H1 (cell line): ENCODE data around the gene PREX1. TPM values are rescaled to one million over a fixed set of nuclear protein-coding genes. Genes with fewer than 3 reads are reported as not detected.
A peak's percentile ranks its signal among the peaks of the same experiment; 100 is the strongest.

ENCODE experiments used
- CTCF ChIA-PET: fragments of 300-600 bp; sonication (Branson Sonifier 250); formaldehyde crosslinking; loops from one replicate; lab custom pipeline; 2021; ENCODE audit not compliant: partially characterized antibody; lab: Charles Lee
- POLR2A ChIA-PET: fragments of 300-600 bp; sonication (Branson Sonifier 250); formaldehyde crosslinking; loops from one replicate; lab custom pipeline; 2021; ENCODE audit warnings: inconsistent platforms; ENCODE audit not compliant: partially characterized antibody; lab: Charles Lee
- DNase-seq, 2 experiments: peaks; one replicate each; pipeline versions ENCODE4 v3.0.0 to v3.0.0-alpha.2; 2010 to 2022; ENCODE audit warnings: low spot score in 2 of 2, low read depth in 1 of 2, mixed read lengths in 1 of 2
- FAIRE-seq: peaks from 2 replicates; lab custom pipeline; 2011; peaks lifted over from hg19 to GRCh38; lab: Jason Lieb, UNC
- H2AFZ ChIP-seq: 2 replicates; pipeline ENCODE4 v1.8.1; 2012; ENCODE audit warnings: low read length, inconsistent platforms
- H2AK5ac ChIP-seq: 2 replicates; pipeline ENCODE4 v1.6.1; 2013; ENCODE audit warnings: low read depth, low read length
- H2BK120ac ChIP-seq: replicated peaks from 2 replicates; pipeline ENCODE3; 2013; ENCODE audit warnings: low read depth, low read length, inconsistent platforms
- H2BK12ac ChIP-seq: 2 replicates; pipeline ENCODE4 v1.6.1; 2013; ENCODE audit warnings: low read depth, low read length
- H2BK15ac ChIP-seq: 2 replicates; pipeline ENCODE4 v1.6.1; 2013; ENCODE audit warnings: low read length
- H2BK20ac ChIP-seq: 2 replicates; pipeline ENCODE4 v1.6.1; 2013; ENCODE audit warnings: low read length
- H2BK5ac ChIP-seq: 2 replicates; pipeline ENCODE4 v1.6.1; 2013; ENCODE audit warnings: low read depth, low read length
- H3K14ac ChIP-seq: 2 replicates; pipeline ENCODE4 v1.6.1; 2013; ENCODE audit warnings: inconsistent platforms; ENCODE audit not compliant: insufficient read length
- H3K18ac ChIP-seq: 2 replicates; pipeline ENCODE4 v1.6.1; 2013; ENCODE audit warnings: low read length; ENCODE audit errors: extremely low read depth
- H3K23ac ChIP-seq: 2 replicates; pipeline ENCODE4 v1.6.1; 2013; ENCODE audit warnings: inconsistent platforms; ENCODE audit not compliant: insufficient read length
- H3K23me2 ChIP-seq: 2 replicates; pipeline ENCODE4 v1.6.1; 2013; ENCODE audit warnings: low read depth, low read length
- H3K27ac ChIP-seq: 2 replicates; pipeline ENCODE4 v1.6.1; 2011; ENCODE audit warnings: low read depth, low read length, inconsistent platforms
- H3K27me3 ChIP-seq, 4 experiments: replicated peaks in 1 of 4; 1 replicate in 1 of 4; 2 replicates in 3 of 4; pipeline versions ENCODE4 v1.6.1 to v1.8.1; 2011 to 2013; ENCODE audit warnings: low read length in 3 of 4, mild to moderate bottlenecking in 3 of 4, inconsistent platforms in 2 of 4, mixed read lengths in 2 of 4, moderate library complexity in 1 of 4; ENCODE audit not compliant: control insufficient read depth in 3 of 4, insufficient read depth in 3 of 4; ENCODE audit errors: extremely low read depth in 1 of 4
- H3K36me3 ChIP-seq, 4 experiments: 2 replicates each; pipeline versions ENCODE4 v1.6.1 to v1.8.1; 2011 to 2013; ENCODE audit warnings: mild to moderate bottlenecking in 4 of 4, low read length in 3 of 4, moderate library complexity in 2 of 4, control low read depth in 1 of 4, inconsistent platforms in 1 of 4; ENCODE audit not compliant: insufficient read depth in 4 of 4, control insufficient read depth in 2 of 4
- H3K4ac ChIP-seq: replicated peaks from 2 replicates; pipeline ENCODE3; 2013; ENCODE audit warnings: low read length, low read depth, mixed read lengths, inconsistent platforms; ENCODE audit not compliant: insufficient read length
- H3K4me1 ChIP-seq, 4 experiments: replicated peaks in 1 of 4; 1 replicate in 1 of 4; 2 replicates in 3 of 4; pipeline versions ENCODE4 v1.6.1 to v1.8.1; 2011 to 2013; ENCODE audit warnings: low read length in 3 of 4, inconsistent platforms in 2 of 4, mixed read lengths in 1 of 4; ENCODE audit not compliant: insufficient read depth in 4 of 4, control insufficient read depth in 3 of 4
- H3K4me2 ChIP-seq, 2 experiments: 2 replicates each; pipeline versions ENCODE4 v1.6.1 to v1.8.1; 2011 to 2013; ENCODE audit warnings: low read depth in 2 of 2, low read length in 2 of 2, control low read depth in 1 of 2, inconsistent platforms in 1 of 2, mild to moderate bottlenecking in 1 of 2; ENCODE audit not compliant: insufficient read depth in 1 of 2
- H3K4me3 ChIP-seq, 4 experiments: fragments of 200-600, 300-600 bp in 1 of 4; sonication (generic), shearing (Covaris generic), sonication (Bioruptor Twin) in 1 of 4; 2 replicates each; pipeline versions ENCODE4 v1.5.1 to v1.8.1; 2011 to 2016; ENCODE audit warnings: low read length in 4 of 4, low read depth in 3 of 4, control low read depth in 2 of 4, inconsistent platforms in 2 of 4, mild to moderate bottlenecking in 2 of 4, mixed read lengths in 1 of 4, moderate library complexity in 1 of 4; ENCODE audit not compliant: insufficient read depth in 2 of 4; ENCODE audit errors: extremely low read depth in 1 of 4
- H3K56ac ChIP-seq: replicated peaks from 2 replicates; pipeline ENCODE3; 2013; ENCODE audit warnings: low read depth, mild to moderate bottlenecking, mixed read lengths, low read length, inconsistent platforms; ENCODE audit not compliant: insufficient read length
- H3K79me1 ChIP-seq: 2 replicates; pipeline ENCODE4 v1.6.1; 2013; ENCODE audit warnings: low read depth, low read length, control low read depth
- H3K79me2 ChIP-seq, 2 experiments: 2 replicates each; pipeline versions ENCODE4 v1.6.1 to v1.8.1; 2012 to 2013; ENCODE audit warnings: low read length in 2 of 2, mild to moderate bottlenecking in 2 of 2, inconsistent platforms in 1 of 2; ENCODE audit not compliant: insufficient read depth in 2 of 2, control insufficient read depth in 1 of 2
- H3K9ac ChIP-seq, 4 experiments: replicated peaks in 1 of 4; 1 replicate in 1 of 4; 2 replicates in 3 of 4; pipeline versions ENCODE4 v1.6.1 to v1.8.1; 2011 to 2013; ENCODE audit warnings: low read depth in 3 of 4, low read length in 3 of 4, control low read depth in 2 of 4, mild to moderate bottlenecking in 2 of 4, moderate library complexity in 2 of 4, inconsistent platforms in 1 of 4; ENCODE audit errors: extremely low read depth in 1 of 4
- H3K9me3 ChIP-seq, 2 experiments: 2 replicates each; pipeline versions ENCODE4 v1.6.1 to v1.8.1; 2012 to 2013; ENCODE audit warnings: mild to moderate bottlenecking in 2 of 2, moderate library complexity in 2 of 2, control low read depth in 1 of 2, inconsistent platforms in 1 of 2, low read depth in 1 of 2, low read length in 1 of 2, mixed read lengths in 1 of 2; ENCODE audit not compliant: insufficient read depth in 2 of 2
- H4K20me1 ChIP-seq, 2 experiments: replicated peaks in 1 of 2; 2 replicates each; pipeline versions ENCODE3 to v1.8.1; 2011 to 2013; ENCODE audit warnings: inconsistent platforms in 2 of 2, low read length in 2 of 2, mild to moderate bottlenecking in 1 of 2; ENCODE audit not compliant: insufficient read depth in 2 of 2, control insufficient read depth in 1 of 2
- H4K5ac ChIP-seq: 2 replicates; pipeline ENCODE4 v1.6.1; 2013; ENCODE audit warnings: low read length, low read depth, mixed read lengths, inconsistent platforms; ENCODE audit not compliant: insufficient read length
- H4K8ac ChIP-seq: 2 replicates; pipeline ENCODE4 v1.8.0; 2013; ENCODE audit warnings: mild to moderate bottlenecking, moderate library complexity, low read length, inconsistent platforms; ENCODE audit not compliant: insufficient read depth; ENCODE audit errors: extremely low read depth
- H4K91ac ChIP-seq: replicated peaks from 2 replicates; pipeline ENCODE3; 2013; ENCODE audit warnings: low read length, mixed read lengths, inconsistent platforms; ENCODE audit not compliant: insufficient read length
- BRCA1 ChIP-seq: IDR thresholded peaks from 2 replicates; pipeline ENCODE4 v1.6.1; 2012; ENCODE audit warnings: low read depth, low read length, improper control_type of control experiment
- CHD1 ChIP-seq: IDR thresholded peaks from 2 replicates; pipeline ENCODE4 v1.6.1; 2012; ENCODE audit warnings: low read depth, low read length, improper control_type of control experiment
- CHD2 ChIP-seq: IDR thresholded peaks from 2 replicates; pipeline ENCODE4 v1.6.1; 2012; ENCODE audit warnings: low read length, improper control_type of control experiment
- EGR1 ChIP-seq: IDR thresholded peaks from 2 replicates; pipeline ENCODE4 v1.6.1; 2011; ENCODE audit warnings: low read depth, low read length, borderline replicate concordance
- EZH2 ChIP-seq: fragments of 200-600 bp; sonication (generic); IDR thresholded peaks from 2 replicates; pipeline ENCODE4 v1.7.1; 2012; ENCODE audit warnings: low read depth, mild to moderate bottlenecking, moderate library complexity, low read length, inconsistent platforms; ENCODE audit not compliant: severe bottlenecking
- GABPA ChIP-seq: IDR thresholded peaks from 2 replicates; pipeline ENCODE4 v1.6.1; 2011; ENCODE audit warnings: mild to moderate bottlenecking, low read length, moderate library complexity, borderline replicate concordance; ENCODE audit not compliant: insufficient read depth
- KDM4A ChIP-seq: IDR thresholded peaks from one replicate; pipeline ENCODE4 v1.7.1; 2012; ENCODE audit warnings: low read depth, mild to moderate bottlenecking, moderate library complexity, low read length, inconsistent platforms; ENCODE audit not compliant: severe bottlenecking
- PHF8 ChIP-seq: fragments of 200-600 bp; sonication (generic); conservative IDR thresholded peaks from 2 replicates; pipeline ENCODE4 v1.7.1; 2012; ENCODE audit warnings: low read depth, mild to moderate bottlenecking, inconsistent platforms, low read length, moderate library complexity
- SAP30 ChIP-seq: fragments of 300-600 bp; sonication (generic); IDR thresholded peaks from 2 replicates; pipeline ENCODE4 v1.7.1; 2012; ENCODE audit warnings: low read length, moderate library complexity, mild to moderate bottlenecking, inconsistent platforms; ENCODE audit not compliant: insufficient read depth, insufficient replicate concordance
- TBP ChIP-seq: IDR thresholded peaks from 2 replicates; pipeline ENCODE4 v1.6.1; 2011; ENCODE audit warnings: low read depth, low read length, improper control_type of control experiment
- WGBS, 2 experiments: shearing (Covaris generic) in 1 of 2; methylation state at CpG; one replicate each; pipeline versions ENCODE4 v1.1.6 to v1.1.7; 2013 to 2015; ENCODE audit warnings: low lambda C conversion rate in 2 of 2, mixed read lengths in 2 of 2, inconsistent platforms in 1 of 2, low coverage in 1 of 2, missing lambda C conversion rate in 1 of 2; ENCODE audit not compliant: insufficient replicate concordance in 2 of 2, insufficient coverage in 1 of 2, insufficient read length in 1 of 2; ENCODE audit errors: extremely low coverage in 1 of 2, missing lambda C conversion rate in 1 of 2; 5-methylcytosine and 5-hydroxymethylcytosine counted together
- polyA plus RNA-seq, 7 experiments: library from polyadenylated mRNA; depleted of rRNA in 3 of 7; stranded (reverse) in 5 of 7; unstranded in 2 of 7; fragments of >200 nt in 5 of 7; fragments of 200-250 nt in 2 of 7; gene quantifications; 1 replicate in 5 of 7; 2 replicates in 1 of 7; 4 replicates in 1 of 7; pipeline versions ENCODE4 v1.2.1 to v1.2.3, GENCODE V29; 2011 to 2013; ENCODE audit warnings: missing spikeins in 2 of 7, mixed read lengths in 2 of 7
- total RNA-seq: library from RNA; stranded (reverse); fragmentation: NEBNext Ultra II Directional; extraction: Animal tissue kit (Norgen Biotek cat#: 25700); gene quantifications from 2 replicates; pipeline ENCODE4 v1.2.1, GENCODE V29; 2021

Gene PREX1
- total and polyA plus RNA-seq, 2 of the 8 experiments (the other 6 are each of a cell fraction or from before 2014, with no cell fraction given): 10.7 to 12.8 TPM

DNA sequence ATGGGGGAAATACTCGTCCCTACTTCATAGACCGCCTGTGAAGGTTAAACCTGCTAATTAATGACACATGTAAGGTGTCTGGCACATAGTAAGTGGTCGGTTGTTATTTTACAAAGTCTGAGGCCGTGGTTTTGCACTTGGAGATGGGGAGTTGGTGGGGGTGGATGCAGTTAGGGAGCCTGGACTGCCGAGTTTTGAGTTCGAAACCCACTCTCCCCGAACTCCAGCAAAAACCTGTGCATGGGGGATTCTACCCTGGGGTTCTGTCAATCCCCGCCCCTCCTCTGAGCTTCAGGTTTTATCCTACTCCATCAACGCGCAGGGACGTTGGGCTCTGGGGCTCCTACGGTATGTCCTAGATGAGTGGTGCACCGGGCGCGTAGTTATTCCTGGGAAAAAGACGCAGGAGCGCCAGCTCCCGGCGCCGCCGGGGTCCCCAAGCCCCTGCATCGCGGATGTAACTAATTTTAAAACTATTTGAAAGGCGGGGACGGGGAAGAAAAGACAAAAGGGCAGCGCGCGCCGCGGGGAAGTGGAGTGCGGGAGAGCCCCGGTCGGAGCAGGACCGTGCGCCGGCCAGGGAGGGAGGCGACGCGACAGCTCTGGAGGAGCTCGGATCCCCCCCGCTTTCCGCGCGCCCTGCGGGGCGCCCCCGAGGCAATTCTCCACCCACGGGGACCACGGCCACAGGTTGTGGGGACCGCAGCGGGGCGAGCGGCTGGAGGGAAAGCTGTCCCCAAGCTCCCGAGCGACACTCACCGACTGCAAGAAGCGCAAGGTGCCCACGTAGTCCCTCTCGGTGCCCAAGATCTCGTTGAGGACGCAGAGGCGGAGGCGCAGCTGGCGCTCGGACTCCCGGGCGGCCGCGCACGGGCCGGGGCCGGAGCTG is 672 bp downstream of the PREX1 start:
- no peak overlapping the region for H2BK12ac ChIP-seq
- no peak overlapping the region for H3K23ac ChIP-seq
- peaks cover 0 to 8% of the 10 kb centered on the region in 2 experiments; a peak in 2 of 4 replicates for H3K79me2 ChIP-seq
- no peak overlapping the region for H2AK5ac ChIP-seq
- H3K79me1 ChIP-seq: no peaks in the 10 kb centered on the region
- H3K56ac ChIP-seq: no peak overlapping the region
- no peak overlapping the region; the same call in none of the 2 replicates for H3K18ac ChIP-seq
- no peak overlapping the region for H4K91ac ChIP-seq
- 3% methylated on average over 66 of the region's 72 CpGs; no CpG with 5 or more reads in 1 of the 2 experiments for WGBS, 2 experiments
- peak overlapping the region; percentile 21; the same call in 1 of the 2 replicates for H4K8ac ChIP-seq
- H2BK15ac ChIP-seq: no peak overlapping the region
- peak overlapping the region; percentile 73 to 89 for H3K4me2 ChIP-seq
- no peak overlapping the region for H2BK20ac ChIP-seq
- H2AFZ ChIP-seq: peak overlapping the region; percentile 60; the same call in 1 of the 2 replicates
- FAIRE-seq (no peak), DNase-seq (peak in 1 of 2 experiments; percentile 78)
- H3K9ac ChIP-seq: peak overlapping the region in 2 of 4 experiments; percentile 29 to 47; a peak in 2 of 7 replicates
- no peak overlapping the region for H3K14ac ChIP-seq
- H3K4me3 ChIP-seq: peak overlapping the region; percentile 61 to 85 (median 80)
- H4K5ac ChIP-seq: no peak overlapping the region
- ChIA-PET CTCF (interaction anchor here (1.1 to 4.6 kb wide), 5 partner anchors 18 to 170 kb away, joined by 3 to 35 read pairs (median 6); no protein-coding TSS in a partner anchor), POLR2A (interaction anchor here (0.7 to 1.9 kb wide), 12 partner anchors 13 to 170 kb away, joined by 3 to 5 read pairs (median 3); no protein-coding TSS in a partner anchor)
- no peak overlapping the region for H2BK5ac ChIP-seq
- H3K23me2 ChIP-seq: peaks cover 9% of the 10 kb centered on the region; the same call in 1 of the 2 replicates
- H3K9me3 ChIP-seq: no peaks in the 10 kb centered on the region
- no peak overlapping the region for H3K27ac ChIP-seq
- peaks cover 0 to 9% (median 3%) of the 10 kb centered on the region in 4 experiments; a peak in 5 of 7 replicates for H3K4me1 ChIP-seq
- no peak overlapping the region for H3K4ac ChIP-seq
- no peaks in the 10 kb centered on the region for H3K36me3 ChIP-seq
- H4K20me1 ChIP-seq: peaks cover 7 to 10% of the 10 kb centered on the region in 2 experiments
- H3K27me3 ChIP-seq: peaks cover 0 to 45% (median 26%) of the 10 kb centered on the region in 4 experiments; a peak in 6 of 7 replicates
- no peak overlapping the region for H2BK120ac ChIP-seq
- TF ChIP-seq SAP30 (peak; percentile 24), GABPA (no peak), PHF8 (peak; percentile 29; the same call in 1 of the 2 replicates), CHD2 (no peak), TBP (no peak), KDM4A (peak; percentile 80), BRCA1 (no peak), EGR1 (no peak), CHD1 (no peak), EZH2 (peak; percentile 47)
